Smooth muscle cell (in vitro differentiated cells): ENCODE data around the gene RNF223. TPM values are rescaled to one million over a fixed set of nuclear protein-coding genes. Genes with fewer than 3 reads are reported as not detected.

Experiments
- DNase-seq: peaks from one replicate; lab custom pipeline; 2025; ENCODE audit not compliant: unreplicated experiment; lab: John Stamatoyannopoulos, UW
- H2AFZ ChIP-seq: fragments of 200-600 bp; sonication (generic); 2 replicates; pipeline ENCODE4 v1.6.0; 2016; ENCODE audit warnings: antibody characterized with exemption, low read depth, mild to moderate bottlenecking
- H3F3A ChIP-seq: fragments of 200-600 bp; sonication (generic); 2 replicates; pipeline ENCODE4 v1.6.0; 2017; ENCODE audit warnings: antibody characterized with exemption, low read depth
- H3K27ac ChIP-seq: fragments of 200-600 bp; sonication (generic); 2 replicates; pipeline ENCODE4 v1.5.1; 2016; ENCODE audit warnings: low read depth, mild to moderate bottlenecking
- H3K27me3 ChIP-seq: fragments of 200-600 bp; sonication (generic); 2 replicates; pipeline ENCODE4 v1.6.1; 2016; ENCODE audit warnings: low read depth, mild to moderate bottlenecking
- H3K36me3 ChIP-seq: fragments of 200-600 bp; sonication (generic); 2 replicates; pipeline ENCODE4 v1.5.1; 2016; ENCODE audit warnings: low read depth
- H3K4me1 ChIP-seq: fragments of 200-600 bp; sonication (generic); 2 replicates; pipeline ENCODE4 v1.5.1; 2016; ENCODE audit warnings: low read depth
- H3K4me2 ChIP-seq: fragments of 200-600 bp; sonication (generic); 2 replicates; pipeline ENCODE4 v1.6.0; 2016; ENCODE audit warnings: mild to moderate bottlenecking
- H3K4me3 ChIP-seq: fragments of 200-600 bp; sonication (generic); 2 replicates; pipeline ENCODE4 v1.5.1; 2016; ENCODE audit warnings: mild to moderate bottlenecking
- H3K79me2 ChIP-seq: fragments of 200-600 bp; sonication (generic); 2 replicates; pipeline ENCODE4 v1.6.0; 2016; ENCODE audit warnings: low read depth, mild to moderate bottlenecking
- H3K9ac ChIP-seq: fragments of 200-600 bp; sonication (generic); 2 replicates; pipeline ENCODE4 v1.6.0; 2016; ENCODE audit warnings: low read depth
- H3K9me3 ChIP-seq: fragments of 200-600 bp; sonication (generic); replicated peaks from 2 replicates; pipeline ENCODE4 v1.5.1; 2016; ENCODE audit warnings: low read depth
- H4K20me1 ChIP-seq: fragments of 200-600 bp; sonication (generic); 2 replicates; pipeline ENCODE4 v1.6.0; 2016; ENCODE audit warnings: low read depth
- WGBS: methylation state at CpG from one replicate; pipeline ENCODE4 v1.1.7; 2016; ENCODE audit warnings: low lambda C conversion rate; 5-methylcytosine and 5-hydroxymethylcytosine counted together
- polyA plus RNA-seq: library from polyadenylated mRNA; unstranded; fragments of >200 nt; fragmentation: Nextera tagmentation; extraction: Ambion mirVana; gene quantifications from 2 replicates; pipeline ENCODE4 v1.2.1, GENCODE V29; 2016
- total RNA-seq: library from RNA; depleted of rRNA; stranded (reverse); fragments of >200 nt; gene quantifications from 2 replicates; pipeline ENCODE4 v1.2.3, GENCODE V29; 2014
- TF ChIP-seq, protein P1 (sequence below): fragments of 200-600 bp; sonication (generic); IDR thresholded peaks from 2 replicates; pipeline ENCODE4 v1.5.1; 2017; ENCODE audit warnings: borderline replicate concordance, mild to moderate bottlenecking, antibody characterized with exemption; ENCODE audit not compliant: insufficient read depth, poor library complexity, severe bottlenecking

The RNF223 gene
- total and polyA plus RNA-seq, 2 experiments from 2014 or later = 1.6 to 4.3 TPM

DNA sequence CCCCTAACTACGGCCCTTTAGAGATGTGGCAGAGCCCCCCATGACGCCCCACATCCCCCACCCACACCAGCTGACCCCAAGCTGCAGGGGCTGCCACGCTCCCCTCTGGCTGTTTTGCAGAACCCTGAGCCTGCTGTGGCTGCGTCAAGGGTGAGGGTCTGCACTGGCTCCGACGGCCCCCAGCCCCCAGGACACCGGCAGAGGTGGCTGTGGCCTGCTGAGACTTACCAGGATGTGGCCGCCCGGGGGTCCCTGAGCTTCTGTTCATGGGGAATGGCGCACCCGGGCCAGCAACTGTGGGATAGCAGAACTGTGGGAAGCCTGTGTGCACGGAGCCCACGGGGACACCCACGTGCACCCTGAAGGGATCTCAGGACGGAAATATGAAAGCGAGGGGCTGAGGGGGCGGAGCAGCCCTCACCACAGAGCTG, 12.8 kb upstream of the RNF223 start:
- no peaks in the 10 kb centered on the region for H3K79me2 ChIP-seq
- TF ChIP-seq, protein P1, sequence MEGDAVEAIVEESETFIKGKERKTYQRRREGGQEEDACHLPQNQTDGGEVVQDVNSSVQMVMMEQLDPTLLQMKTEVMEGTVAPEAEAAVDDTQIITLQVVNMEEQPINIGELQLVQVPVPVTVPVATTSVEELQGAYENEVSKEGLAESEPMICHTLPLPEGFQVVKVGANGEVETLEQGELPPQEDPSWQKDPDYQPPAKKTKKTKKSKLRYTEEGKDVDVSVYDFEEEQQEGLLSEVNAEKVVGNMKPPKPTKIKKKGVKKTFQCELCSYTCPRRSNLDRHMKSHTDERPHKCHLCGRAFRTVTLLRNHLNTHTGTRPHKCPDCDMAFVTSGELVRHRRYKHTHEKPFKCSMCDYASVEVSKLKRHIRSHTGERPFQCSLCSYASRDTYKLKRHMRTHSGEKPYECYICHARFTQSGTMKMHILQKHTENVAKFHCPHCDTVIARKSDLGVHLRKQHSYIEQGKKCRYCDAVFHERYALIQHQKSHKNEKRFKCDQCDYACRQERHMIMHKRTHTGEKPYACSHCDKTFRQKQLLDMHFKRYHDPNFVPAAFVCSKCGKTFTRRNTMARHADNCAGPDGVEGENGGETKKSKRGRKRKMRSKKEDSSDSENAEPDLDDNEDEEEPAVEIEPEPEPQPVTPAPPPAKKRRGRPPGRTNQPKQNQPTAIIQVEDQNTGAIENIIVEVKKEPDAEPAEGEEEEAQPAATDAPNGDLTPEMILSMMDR = no peak
- H3F3A ChIP-seq = no peaks in the 10 kb centered on the region
- no peak overlapping the region for H3K27ac ChIP-seq
- H3K27me3 ChIP-seq = no peaks in the 10 kb centered on the region
- H3K9ac ChIP-seq = no peak overlapping the region
- no peak overlapping the region for H2AFZ ChIP-seq
- H3K4me2 ChIP-seq = no peak overlapping the region
- DNase-seq = no peak
- H3K4me1 ChIP-seq = no peaks in the 10 kb centered on the region
- H4K20me1 ChIP-seq = no peaks in the 10 kb centered on the region
- no peak overlapping the region for H3K4me3 ChIP-seq
- H3K36me3 ChIP-seq = no peaks in the 10 kb centered on the region
- WGBS = 96% methylated on average over 14 of the region's 17 CpGs
- no peaks in the 10 kb centered on the region for H3K9me3 ChIP-seq

DNA sequence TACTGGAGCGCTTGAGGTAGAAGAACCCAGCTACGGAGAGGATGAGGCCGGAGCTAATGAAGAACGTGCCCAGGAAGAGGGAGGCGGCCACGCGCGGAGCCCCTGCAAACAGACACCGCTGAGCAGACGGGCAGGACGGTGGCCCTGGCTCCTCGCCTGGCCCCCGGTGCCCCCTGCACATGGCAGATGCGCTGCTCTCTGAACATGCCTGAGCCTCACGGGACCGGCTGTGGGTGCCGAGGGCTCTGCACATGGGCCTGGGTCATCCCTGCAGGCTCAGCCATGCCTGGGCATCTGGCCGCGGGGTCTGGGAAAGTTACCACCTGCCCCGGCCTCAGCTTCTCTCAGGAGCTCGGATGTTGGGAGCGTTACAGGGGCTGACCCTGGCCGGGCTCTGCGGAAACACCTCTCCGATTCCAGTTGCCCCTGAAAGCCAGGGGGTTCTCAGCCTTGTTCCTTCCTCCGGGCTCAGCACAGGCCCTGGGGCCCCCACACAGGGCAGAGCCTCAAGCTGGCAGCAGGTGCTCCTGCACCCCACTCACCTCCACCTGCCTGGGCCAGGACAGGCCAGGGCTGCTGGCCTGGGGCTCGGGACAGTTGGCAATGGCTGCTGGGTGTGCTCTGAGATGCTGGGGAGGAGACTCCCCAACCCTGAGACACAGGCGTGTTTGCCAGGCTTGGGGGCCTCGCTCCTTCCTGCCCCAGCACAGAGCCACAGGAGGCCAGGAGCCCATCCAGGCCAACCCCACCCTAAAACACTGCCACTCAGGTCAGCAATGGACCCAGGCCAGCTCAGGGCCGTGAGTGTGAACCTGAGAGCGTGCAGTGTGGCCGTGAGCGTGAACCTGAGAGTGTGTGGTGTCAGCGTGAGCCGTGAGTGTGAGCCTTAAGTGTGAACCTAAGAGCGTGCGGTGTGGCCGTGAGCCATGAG, 12.1 kb upstream of the RNF223 start:
- Histone ChIP-seq H3K9me3 (no peaks in the 10 kb centered on the region), H3K9ac (no peak overlapping the region), H3K79me2 (no peaks in the 10 kb centered on the region), H3K4me2 (no peak overlapping the region), H3K4me3 (no peak overlapping the region), H4K20me1 (no peaks in the 10 kb centered on the region), H3K36me3 (no peaks in the 10 kb centered on the region), H3K4me1 (no peaks in the 10 kb centered on the region), H3F3A (no peaks in the 10 kb centered on the region), H2AFZ (no peak overlapping the region), H3K27ac (no peak overlapping the region), H3K27me3 (no peaks in the 10 kb centered on the region)
- TF ChIP-seq, protein P1 = no peak
- WGBS = 95% methylated on average over 37 of the region's 38 CpGs
- no peak for DNase-seq

DNA sequence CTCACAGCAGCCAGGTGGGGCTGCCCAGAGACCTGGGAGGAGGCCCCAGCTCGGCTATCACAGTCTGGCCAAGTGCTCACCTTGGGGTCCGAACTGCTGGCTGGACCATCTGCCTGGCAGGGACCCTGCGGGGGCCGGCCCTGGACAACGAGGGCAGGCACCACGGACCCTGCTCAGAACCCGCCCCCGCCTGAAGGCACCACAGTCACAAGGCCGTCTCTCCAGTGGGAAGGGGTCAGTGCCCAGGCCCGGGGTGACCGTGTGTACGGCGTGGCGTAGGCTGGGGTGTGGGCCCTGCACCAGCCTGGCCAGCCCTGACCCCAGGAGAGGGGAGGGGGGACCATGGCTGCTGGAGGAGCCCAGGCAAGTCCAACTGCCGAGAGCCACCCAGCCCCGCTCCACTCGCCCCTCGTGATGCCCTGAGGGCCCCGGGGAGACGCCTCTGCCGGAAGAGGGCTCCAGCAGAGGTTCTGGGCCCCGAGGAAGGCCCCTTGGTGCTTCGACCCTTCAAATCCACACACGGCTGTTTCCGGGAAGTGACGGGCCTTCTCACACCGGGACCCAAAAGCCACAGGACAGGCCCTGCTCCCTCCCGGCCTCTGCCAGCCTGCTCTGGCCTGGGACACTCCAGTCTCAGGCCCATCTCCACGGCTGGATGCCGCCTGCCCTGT, 11.2 kb upstream of the RNF223 start:
- Histone ChIP-seq H4K20me1 (no peaks in the 10 kb centered on the region), H3K27ac (no peak overlapping the region), H3K4me1 (no peaks in the 10 kb centered on the region), H3K36me3 (no peaks in the 10 kb centered on the region), H3K4me3 (no peak overlapping the region), H2AFZ (no peak overlapping the region), H3K9me3 (no peaks in the 10 kb centered on the region), H3K9ac (no peak overlapping the region), H3K79me2 (no peaks in the 10 kb centered on the region), H3K4me2 (no peak overlapping the region), H3K27me3 (no peaks in the 10 kb centered on the region), H3F3A (no peaks in the 10 kb centered on the region)
- TF ChIP-seq, protein P1 = no peak
- no peak for DNase-seq
- WGBS = 96% methylated on average over 28 of the region's 30 CpGs
